ENCODE data around the gene DNAJA4.

GRCh38 chr15:78291052-78291451 lies 26.7 kb downstream of the DNAJA4 start:
- no peak for TF ChIP-seq POLR2AphosphoS5 (IDR thresholded peaks at IDR 0.05)
- TF ChIP-seq CTCF (IDR thresholded peaks at IDR 0.05), result no peak
- TF ChIP-seq POLR2A (IDR thresholded peaks at IDR 0.05), result no peak
